SK-N-SH treated with all-trans-retinoic acid at 6 μM for 48 hours (cell line): ENCODE results near the gene FGF10.

Source experiments
- ATAC-seq: fragments of 200-7000 bp; cut with Tn5 transposase; 3 replicates; pipeline ENCODE4 v1.9.1; 2020; ENCODE audit warnings: mild to moderate bottlenecking, moderate library complexity
- BACH2 ChIP-seq: fragments of 250-450 bp; sonication (Bioruptor Pico); IDR thresholded peaks from 2 replicates; pipeline ENCODE4 v1.9.0; 2021; ENCODE audit warnings: mild to moderate bottlenecking, borderline replicate concordance
- CREB5 ChIP-seq: fragments of 250-450 bp; sonication (Bioruptor Pico); IDR thresholded peaks from 2 replicates; pipeline ENCODE4 v1.5.1; 2020; ENCODE audit warnings: low read depth, mild to moderate bottlenecking, moderate library complexity
- CSDC2 ChIP-seq: fragments of 250-450 bp; sonication (Bioruptor Pico); IDR thresholded peaks from 2 replicates; pipeline ENCODE4 v1.5.0; 2020; ENCODE audit warnings: mild to moderate bottlenecking, moderate library complexity
- CSRNP3 ChIP-seq: fragments of 250-450 bp; sonication (Bioruptor Pico); IDR thresholded peaks from 2 replicates; pipeline ENCODE4 v1.5.1; 2021; ENCODE audit warnings: mild to moderate bottlenecking, moderate library complexity
- GLIS3 ChIP-seq: fragments of 250-450 bp; sonication (Bioruptor Pico); IDR thresholded peaks from 2 replicates; pipeline ENCODE4 v1.5.0; 2020; ENCODE audit warnings: mild to moderate bottlenecking, moderate library complexity
- ISL1 ChIP-seq: fragments of 250-450 bp; sonication (Bioruptor Pico); IDR thresholded peaks from 2 replicates; pipeline ENCODE4 v2.1.2; 2022; ENCODE audit warnings: mild to moderate bottlenecking, moderate library complexity
- PATZ1 ChIP-seq: fragments of 250-450 bp; sonication (Bioruptor Pico); IDR thresholded peaks from 2 replicates; pipeline ENCODE4 v1.8.0; 2020; ENCODE audit warnings: mild to moderate bottlenecking, moderate library complexity, borderline replicate concordance
- PPARA ChIP-seq: fragments of 250-450 bp; sonication (Bioruptor Pico); IDR thresholded peaks from 2 replicates; pipeline ENCODE4 v1.5.0; 2020; ENCODE audit warnings: mild to moderate bottlenecking, borderline replicate concordance
- RARB ChIP-seq: fragments of 250-450 bp; sonication (Bioruptor Pico); IDR thresholded peaks from 2 replicates; pipeline ENCODE4 v1.8.0; 2021; ENCODE audit warnings: mild to moderate bottlenecking, moderate library complexity
- SNAI2 ChIP-seq: fragments of 250-450 bp; sonication (Bioruptor Pico); IDR thresholded peaks from 2 replicates; pipeline ENCODE4 v1.5.0; 2020; ENCODE audit warnings: mild to moderate bottlenecking, moderate library complexity
- TOX ChIP-seq: fragments of 250-450 bp; sonication (Bioruptor Pico); IDR thresholded peaks from 2 replicates; pipeline ENCODE4 v1.8.0; 2021; ENCODE audit warnings: mild to moderate bottlenecking, moderate library complexity, borderline replicate concordance
- TSHZ2 ChIP-seq: fragments of 250-450 bp; sonication (Bioruptor Pico); IDR thresholded peaks from 2 replicates; pipeline ENCODE4 v1.5.0; 2020; ENCODE audit warnings: mild to moderate bottlenecking, moderate library complexity
- ZC3H10 ChIP-seq: fragments of 250-450 bp; sonication (Bioruptor Pico); IDR thresholded peaks from 2 replicates; pipeline ENCODE4 v1.5.1; 2021; ENCODE audit warnings: mild to moderate bottlenecking, moderate library complexity
- ZFP3 ChIP-seq: fragments of 250-450 bp; sonication (Bioruptor Pico); IDR thresholded peaks from 2 replicates; pipeline ENCODE4 v1.5.0; 2020; ENCODE audit warnings: mild to moderate bottlenecking, moderate library complexity
- ZNF565 ChIP-seq: fragments of 450-650 bp; formaldehyde crosslinking; conservative IDR thresholded peaks from 2 replicates; pipeline ENCODE4 v1.5.0; 2020; ENCODE audit warnings: low read depth, mild to moderate bottlenecking, moderate library complexity
- ZNF70 ChIP-seq: fragments of 450-650 bp; formaldehyde crosslinking; IDR thresholded peaks from 2 replicates; pipeline ENCODE4 v1.5.0; 2020; ENCODE audit warnings: mild to moderate bottlenecking, moderate library complexity
- ZNF8 ChIP-seq: fragments of 450-650 bp; formaldehyde crosslinking; IDR thresholded peaks from 2 replicates; pipeline ENCODE4 v1.5.0; 2020; ENCODE audit warnings: mild to moderate bottlenecking, moderate library complexity
- TF ChIP-seq, protein P1 (sequence below): fragments of 250-450 bp; sonication (Bioruptor Pico); IDR thresholded peaks from 2 replicates; pipeline ENCODE4 v1.8.0; 2021; ENCODE audit warnings: low read depth, mild to moderate bottlenecking, moderate library complexity, borderline replicate concordance

Gene FGF10

GRCh38 chr5:44385291-44385900 is 3.8 kb downstream of the FGF10 start (continued):
- TF ChIP-seq TSHZ2 (CRISPR knock-in tag): no peak

DNA sequence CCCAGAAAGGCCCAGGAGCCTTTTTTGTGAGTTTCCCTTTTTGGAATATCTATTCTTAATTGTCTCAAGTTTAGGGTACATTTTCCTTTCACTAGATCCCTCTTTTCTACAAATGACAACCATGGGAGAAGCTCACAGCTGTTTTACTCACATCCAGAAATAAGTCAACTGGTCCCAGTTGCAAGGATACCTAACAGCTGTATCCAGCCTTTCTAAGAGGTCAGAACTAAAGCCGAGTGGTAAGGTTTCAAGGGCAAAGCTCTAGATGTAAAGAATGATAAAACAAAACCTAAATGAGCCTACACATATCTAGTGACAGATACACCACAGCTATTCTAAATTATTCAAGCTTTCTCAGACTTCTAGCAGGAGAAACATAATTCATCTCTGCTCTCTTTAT is 4.4 kb downstream of the FGF10 start:
- TF ChIP-seq ZFP3 (no peak), PATZ1 (no peak), TOX (CRISPR knock-in tag) (no peak), CSDC2 (CRISPR knock-in tag) (no peak), TSHZ2 (CRISPR knock-in tag) (no peak), CREB5 (CRISPR knock-in tag) (no peak), ZC3H10 (no peak), GLIS3 (CRISPR knock-in tag) (no peak), ZNF70 (CRISPR knock-in tag) (no peak), ZNF8 (CRISPR knock-in tag) (no peak), BACH2 (CRISPR knock-in tag) (no peak), RARB (CRISPR knock-in tag) (no peak), PPARA (no peak), CSRNP3 (CRISPR knock-in tag) (no peak), ISL1 (CRISPR knock-in tag) (no peak), SNAI2 (CRISPR knock-in tag) (no peak), ZNF565 (CRISPR knock-in tag) (no peak)
- TF ChIP-seq, protein P1, sequence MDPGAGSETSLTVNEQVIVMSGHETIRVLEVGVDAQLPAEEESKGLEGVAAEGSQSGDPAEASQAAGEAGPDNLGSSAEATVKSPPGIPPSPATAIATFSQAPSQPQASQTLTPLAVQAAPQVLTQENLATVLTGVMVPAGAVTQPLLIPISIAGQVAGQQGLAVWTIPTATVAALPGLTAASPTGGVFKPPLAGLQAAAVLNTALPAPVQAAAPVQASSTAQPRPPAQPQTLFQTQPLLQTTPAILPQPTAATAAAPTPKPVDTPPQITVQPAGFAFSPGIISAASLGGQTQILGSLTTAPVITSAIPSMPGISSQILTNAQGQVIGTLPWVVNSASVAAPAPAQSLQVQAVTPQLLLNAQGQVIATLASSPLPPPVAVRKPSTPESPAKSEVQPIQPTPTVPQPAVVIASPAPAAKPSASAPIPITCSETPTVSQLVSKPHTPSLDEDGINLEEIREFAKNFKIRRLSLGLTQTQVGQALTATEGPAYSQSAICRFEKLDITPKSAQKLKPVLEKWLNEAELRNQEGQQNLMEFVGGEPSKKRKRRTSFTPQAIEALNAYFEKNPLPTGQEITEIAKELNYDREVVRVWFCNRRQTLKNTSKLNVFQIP (CRISPR knock-in tag): no peak
- no peak for ATAC-seq

DNA sequence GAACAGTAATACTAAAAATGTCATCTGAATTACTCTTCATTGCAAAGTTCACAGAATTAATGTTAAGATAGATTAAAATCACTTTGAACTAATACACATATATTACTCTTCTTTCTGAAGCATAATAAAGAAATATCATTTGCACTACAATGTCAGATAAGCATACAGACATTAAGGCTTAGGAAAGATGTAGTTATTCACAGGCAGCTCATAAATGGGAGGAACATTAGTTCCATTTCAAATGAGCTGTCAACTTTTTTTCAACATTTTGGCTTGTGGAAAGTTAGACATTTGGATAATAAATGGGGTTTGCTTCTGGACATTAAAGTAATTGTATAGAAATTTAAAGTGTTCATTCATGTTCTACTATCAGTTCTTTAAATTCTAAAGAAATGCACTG is 6.3 kb downstream of the FGF10 start:
- TF ChIP-seq CREB5 (CRISPR knock-in tag) (no peak), TOX (CRISPR knock-in tag) (no peak)
- TF ChIP-seq, all 23 proteins: peak for 0
- ATAC-seq: no peak
